Fibroblast of mammary gland (primary cell): Measurements from ENCODE around the gene ECI2.

Experiments
- DNase-seq: peaks from one replicate; pipeline ENCODE4 v3.0.0-alpha.2; 2010; ENCODE audit warnings: low read depth
- H3K4me3 ChIP-seq: 2 replicates; pipeline ENCODE4 v1.5.1; 2011; ENCODE audit warnings: low read depth, mild to moderate bottlenecking, low read length, moderate library complexity; ENCODE audit not compliant: control insufficient read depth
- TF ChIP-seq, protein P1 (sequence below): conservative IDR thresholded peaks from 2 replicates; pipeline ENCODE4 v1.5.1; 2011; ENCODE audit warnings: low read depth, low read length, inconsistent platforms; ENCODE audit not compliant: control insufficient read depth, insufficient read depth

Gene ECI2

DNA sequence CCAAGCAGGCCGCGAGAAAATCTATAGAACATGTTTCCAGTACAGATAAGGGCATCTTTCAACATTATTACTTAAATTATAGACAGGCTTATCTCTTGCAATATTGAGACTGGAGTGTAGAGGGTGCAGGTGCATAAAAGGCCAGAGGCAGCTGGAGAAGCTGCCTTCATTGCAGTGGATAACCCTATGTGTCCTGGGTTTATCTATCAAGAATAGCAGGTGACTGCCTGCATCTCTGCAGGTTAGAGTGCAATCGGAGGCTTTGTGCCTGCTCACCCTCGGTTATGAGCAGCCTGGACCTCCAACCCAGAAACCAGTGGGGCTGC lies 28.7 kb upstream of the ECI2 start:
- TF ChIP-seq, protein P1, sequence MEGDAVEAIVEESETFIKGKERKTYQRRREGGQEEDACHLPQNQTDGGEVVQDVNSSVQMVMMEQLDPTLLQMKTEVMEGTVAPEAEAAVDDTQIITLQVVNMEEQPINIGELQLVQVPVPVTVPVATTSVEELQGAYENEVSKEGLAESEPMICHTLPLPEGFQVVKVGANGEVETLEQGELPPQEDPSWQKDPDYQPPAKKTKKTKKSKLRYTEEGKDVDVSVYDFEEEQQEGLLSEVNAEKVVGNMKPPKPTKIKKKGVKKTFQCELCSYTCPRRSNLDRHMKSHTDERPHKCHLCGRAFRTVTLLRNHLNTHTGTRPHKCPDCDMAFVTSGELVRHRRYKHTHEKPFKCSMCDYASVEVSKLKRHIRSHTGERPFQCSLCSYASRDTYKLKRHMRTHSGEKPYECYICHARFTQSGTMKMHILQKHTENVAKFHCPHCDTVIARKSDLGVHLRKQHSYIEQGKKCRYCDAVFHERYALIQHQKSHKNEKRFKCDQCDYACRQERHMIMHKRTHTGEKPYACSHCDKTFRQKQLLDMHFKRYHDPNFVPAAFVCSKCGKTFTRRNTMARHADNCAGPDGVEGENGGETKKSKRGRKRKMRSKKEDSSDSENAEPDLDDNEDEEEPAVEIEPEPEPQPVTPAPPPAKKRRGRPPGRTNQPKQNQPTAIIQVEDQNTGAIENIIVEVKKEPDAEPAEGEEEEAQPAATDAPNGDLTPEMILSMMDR: no peak
- DNase-seq: no peak
- H3K4me3 ChIP-seq: no peak overlapping the region

DNA sequence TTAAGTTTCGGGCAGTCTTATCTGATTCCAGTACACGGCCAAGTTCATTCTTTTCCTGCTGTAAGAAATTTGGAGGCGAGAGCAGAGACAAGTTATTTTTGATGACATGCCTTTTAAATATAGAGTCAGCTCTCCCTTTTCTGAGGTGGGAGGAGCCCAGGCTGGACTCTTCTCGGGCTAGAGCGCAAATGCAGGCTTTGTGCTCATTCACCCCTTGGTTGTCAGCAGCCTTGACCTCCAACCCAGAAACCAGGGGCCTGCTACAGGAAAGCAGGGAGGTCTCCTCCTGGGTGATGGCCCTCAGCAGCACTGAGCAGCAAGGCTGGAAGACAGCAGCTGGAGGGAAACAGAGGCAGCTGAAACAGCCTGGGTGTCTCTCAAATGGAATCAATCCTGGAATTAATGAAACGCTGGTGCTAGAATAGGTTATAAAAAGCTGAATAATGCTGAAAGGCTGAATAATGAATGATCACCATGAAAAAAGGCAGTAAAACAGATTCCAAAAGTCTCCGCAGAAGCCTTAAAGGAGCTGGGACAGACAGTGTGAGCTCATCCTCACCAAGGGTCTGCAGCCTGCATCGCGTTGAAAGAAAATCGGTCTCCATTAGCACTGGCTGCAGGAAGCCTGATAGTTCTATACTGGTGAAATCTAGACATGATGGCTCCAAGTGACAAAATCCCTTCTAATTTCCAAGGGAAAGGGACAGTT lies 28.2 kb upstream of the ECI2 start:
- TF ChIP-seq, protein P1: no peak
- no peak overlapping the region for H3K4me3 ChIP-seq
- no peak for DNase-seq

DNA sequence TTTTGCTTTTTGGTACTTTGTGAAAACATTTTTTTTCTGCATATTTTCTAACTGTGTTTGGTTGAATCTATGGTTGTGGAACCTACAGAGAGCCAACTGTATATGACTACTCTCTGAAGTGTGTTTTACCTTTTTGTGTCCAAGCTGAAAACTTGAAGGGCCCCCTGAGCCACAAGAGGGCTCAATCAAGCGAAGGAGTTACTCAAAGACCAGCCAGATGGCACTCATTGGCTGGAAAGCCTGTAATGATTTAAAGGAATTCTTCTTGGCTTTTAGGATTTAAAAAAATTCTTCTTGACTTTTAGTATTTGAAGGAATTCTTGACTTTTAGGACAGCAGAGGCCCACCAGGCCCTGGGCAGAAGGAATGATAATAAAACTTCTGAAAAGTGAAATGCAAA lies 27.0 kb upstream of the ECI2 start:
- TF ChIP-seq, protein P1: no peak
- no peak for DNase-seq
- no peak overlapping the region for H3K4me3 ChIP-seq

DNA sequence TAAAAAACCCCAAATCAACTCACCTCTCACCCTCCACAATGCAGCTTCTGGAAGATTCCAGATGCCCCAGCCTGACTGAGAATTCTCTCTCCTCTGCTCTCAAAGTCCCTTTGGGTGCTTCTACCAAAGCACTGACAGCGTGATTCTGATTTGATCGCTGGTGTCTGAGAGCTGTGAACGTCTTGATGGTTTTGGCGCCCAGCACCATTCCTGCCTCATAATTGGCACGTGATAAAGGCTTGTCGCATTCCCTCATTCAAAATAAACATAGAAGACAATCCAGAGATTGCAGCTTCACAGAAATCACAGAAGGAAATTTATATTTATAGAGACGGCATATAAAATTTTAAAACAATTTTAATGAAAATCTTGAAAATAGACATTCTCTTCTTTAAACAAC lies 24.1 kb upstream of the ECI2 start:
- DNase-seq: no peak
- TF ChIP-seq, protein P1: no peak
- no peak overlapping the region for H3K4me3 ChIP-seq

DNA sequence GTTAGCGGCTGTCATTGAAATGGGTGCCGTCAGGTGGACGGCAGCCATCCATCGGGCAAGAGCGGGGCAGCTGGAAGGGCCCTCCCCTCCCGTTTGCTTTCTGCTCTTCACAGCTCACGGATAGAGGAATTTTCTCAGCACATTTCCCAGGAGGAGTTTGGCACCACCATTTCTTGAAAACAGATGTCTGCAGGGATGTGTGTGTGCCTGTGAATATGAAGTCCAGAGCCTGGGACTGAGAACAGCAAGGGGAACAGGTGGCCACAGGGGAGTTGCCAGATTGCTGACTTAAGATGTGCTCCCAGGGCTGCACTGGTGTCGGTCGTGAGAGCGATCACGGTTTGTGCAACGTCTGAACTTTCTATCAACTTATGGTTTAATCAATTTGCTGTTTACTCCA lies 22.1 kb upstream of the ECI2 start:
- TF ChIP-seq, protein P1: no peak
- no peak for DNase-seq
- H3K4me3 ChIP-seq: no peak overlapping the region

DNA sequence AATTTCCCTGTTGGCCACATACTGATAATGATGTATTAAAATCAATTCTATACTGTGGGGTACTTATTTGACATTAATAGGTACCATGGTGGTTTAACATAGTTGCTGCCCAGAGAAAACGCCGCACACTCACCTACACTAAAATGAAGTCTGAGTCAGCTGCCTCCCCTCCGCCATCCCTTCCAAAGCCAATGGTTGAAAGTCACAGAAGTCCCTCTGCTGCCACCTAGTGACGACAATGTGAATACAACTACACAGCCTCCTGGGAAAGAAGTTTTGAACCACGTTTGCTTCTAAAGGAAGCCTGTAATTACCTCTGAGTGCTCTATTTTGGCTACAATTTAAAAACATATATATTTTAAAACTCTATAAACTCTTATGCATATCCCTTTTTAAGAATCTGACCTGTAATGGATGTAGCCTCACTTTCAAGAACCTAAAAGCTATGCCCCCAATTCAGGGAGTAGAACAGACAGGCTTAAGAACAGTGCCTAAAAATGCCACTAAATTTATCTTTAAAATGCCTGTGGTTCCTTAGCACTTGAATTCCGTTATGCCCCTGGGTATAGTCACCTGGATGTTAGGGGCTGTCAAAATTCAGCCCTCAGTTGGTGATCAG lies 20.6 kb upstream of the ECI2 start:
- TF ChIP-seq, protein P1: peak; percentile 82
- DNase-seq: peak; percentile 88
- no peak overlapping the region for H3K4me3 ChIP-seq
